Measurements from ENCODE around the gene PKNOX2. TPM values are rescaled to one million over a fixed set of nuclear protein-coding genes. Genes with fewer than 3 reads are reported as not detected.

Gene PKNOX2
- total RNA-seq, 1 donor from 2014 or later = 41.8 TPM

GRCh38 chr11:125303186-125303585, 138.6 kb downstream of the PKNOX2 start:
- no peak for TF ChIP-seq CTCF (IDR thresholded peaks at IDR 0.05; ENCODE audit: unreplicated experiment)
- Mint-ChIP-seq H3K4me1 (ENCODE audit: unreplicated experiment) (peaks cover 10% of the 10 kb centered on the region), H3K36me3 (ENCODE audit: low read depth, unreplicated experiment) (peaks cover 13% of the 10 kb centered on the region), H3K27me3 (ENCODE audit: unreplicated experiment) (peaks cover 6% of the 10 kb centered on the region), H3K27ac (ENCODE audit: unreplicated experiment) (no peak overlapping the region), H3K4me3 (ENCODE audit: unreplicated experiment) (no peak overlapping the region), H3K9me3 (ENCODE audit: unreplicated experiment) (no peaks in the 10 kb centered on the region)
- no peak for DNase-seq (ENCODE audit: low spot score)

- no peak for TF ChIP-seq CTCF (IDR thresholded peaks at IDR 0.05; ENCODE audit: unreplicated experiment)
- no peak for DNase-seq (ENCODE audit: low spot score)
- no peaks in the 10 kb centered on the region for H3K9me3 Mint-ChIP-seq (ENCODE audit: unreplicated experiment)
- H3K4me3 Mint-ChIP-seq (ENCODE audit: unreplicated experiment) = peak overlapping the region; percentile 47
- peaks cover 16% of the 10 kb centered on the region for H3K36me3 Mint-ChIP-seq (ENCODE audit: low read depth, unreplicated experiment)
- peak overlapping the region; percentile 61 for H3K27ac Mint-ChIP-seq (ENCODE audit: unreplicated experiment)
- peaks cover 6% of the 10 kb centered on the region for H3K27me3 Mint-ChIP-seq (ENCODE audit: unreplicated experiment)
- peaks cover 11% of the 10 kb centered on the region for H3K4me1 Mint-ChIP-seq (ENCODE audit: unreplicated experiment)
Observed at GRCh38 chr11:125303694-125304093, 139.1 kb downstream of the PKNOX2 start.

- peaks cover 15% of the 10 kb centered on the region for H3K4me1 Mint-ChIP-seq (ENCODE audit: unreplicated experiment)
- H3K4me3 Mint-ChIP-seq (ENCODE audit: unreplicated experiment) = no peak overlapping the region
- H3K27ac Mint-ChIP-seq (ENCODE audit: unreplicated experiment) = no peak overlapping the region
- no peak for DNase-seq (ENCODE audit: low spot score)
- H3K36me3 Mint-ChIP-seq (ENCODE audit: low read depth, unreplicated experiment) = peaks cover 20% of the 10 kb centered on the region
- H3K27me3 Mint-ChIP-seq (ENCODE audit: unreplicated experiment) = peaks cover 4% of the 10 kb centered on the region
- no peaks in the 10 kb centered on the region for H3K9me3 Mint-ChIP-seq (ENCODE audit: unreplicated experiment)
- no peak for TF ChIP-seq CTCF (IDR thresholded peaks at IDR 0.05; ENCODE audit: unreplicated experiment)
Observed at GRCh38 chr11:125304136-125304535, 139.6 kb downstream of the PKNOX2 start.

- Mint-ChIP-seq H3K4me1 (ENCODE audit: unreplicated experiment) (peaks cover 12% of the 10 kb centered on the region), H3K4me3 (ENCODE audit: unreplicated experiment) (no peak overlapping the region), H3K27ac (ENCODE audit: unreplicated experiment) (no peak overlapping the region), H3K9me3 (ENCODE audit: unreplicated experiment) (no peaks in the 10 kb centered on the region), H3K36me3 (ENCODE audit: low read depth, unreplicated experiment) (peaks cover 22% of the 10 kb centered on the region), H3K27me3 (ENCODE audit: unreplicated experiment) (peaks cover 5% of the 10 kb centered on the region)
- DNase-seq (ENCODE audit: low spot score) = no peak
- no peak for TF ChIP-seq CTCF (IDR thresholded peaks at IDR 0.05; ENCODE audit: unreplicated experiment)
Observed at GRCh38 chr11:125304876-125305275, 140.3 kb downstream of the PKNOX2 start.

- Mint-ChIP-seq H3K9me3 (ENCODE audit: unreplicated experiment) (no peaks in the 10 kb centered on the region), H3K27me3 (ENCODE audit: unreplicated experiment) (peaks cover 5% of the 10 kb centered on the region), H3K4me1 (ENCODE audit: unreplicated experiment) (peaks cover 10% of the 10 kb centered on the region), H3K27ac (ENCODE audit: unreplicated experiment) (no peak overlapping the region), H3K36me3 (ENCODE audit: low read depth, unreplicated experiment) (peaks cover 22% of the 10 kb centered on the region), H3K4me3 (ENCODE audit: unreplicated experiment) (no peak overlapping the region)
- no peak for TF ChIP-seq CTCF (IDR thresholded peaks at IDR 0.05; ENCODE audit: unreplicated experiment)
- DNase-seq (ENCODE audit: low spot score) = no peak
Observed at GRCh38 chr11:125305345-125305744, 140.8 kb downstream of the PKNOX2 start.

Measured in endothelial cell (in vitro differentiated cells).